ENCODE measurements around the gene DNAJC5G.

DNA sequence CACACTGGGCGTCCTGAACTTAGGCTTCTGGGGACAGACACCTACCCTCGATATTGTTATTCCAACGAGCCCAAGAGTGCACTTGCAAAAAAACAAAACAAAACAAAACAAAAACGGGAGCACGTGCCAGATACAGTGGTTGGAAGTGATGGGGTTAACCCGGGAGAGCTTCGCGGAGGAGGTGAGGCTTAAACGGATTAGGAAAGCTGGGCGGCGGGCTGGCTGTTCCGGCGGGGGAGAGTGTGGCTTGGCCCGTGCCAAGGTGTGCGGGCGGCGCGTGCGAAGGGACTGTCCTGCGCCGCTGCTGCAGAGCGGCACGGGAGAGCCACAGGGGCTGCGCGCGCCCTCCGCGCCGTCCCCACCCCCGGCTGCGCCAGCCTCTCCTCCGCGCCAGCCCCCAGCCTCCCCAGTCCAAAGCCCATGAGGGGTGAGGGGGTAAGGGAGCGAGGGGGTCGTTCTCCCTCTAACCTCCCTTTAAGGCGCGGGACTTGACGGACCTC is 10.9 kb upstream of the DNAJC5G start:
- TF ChIP-seq, protein P1, sequence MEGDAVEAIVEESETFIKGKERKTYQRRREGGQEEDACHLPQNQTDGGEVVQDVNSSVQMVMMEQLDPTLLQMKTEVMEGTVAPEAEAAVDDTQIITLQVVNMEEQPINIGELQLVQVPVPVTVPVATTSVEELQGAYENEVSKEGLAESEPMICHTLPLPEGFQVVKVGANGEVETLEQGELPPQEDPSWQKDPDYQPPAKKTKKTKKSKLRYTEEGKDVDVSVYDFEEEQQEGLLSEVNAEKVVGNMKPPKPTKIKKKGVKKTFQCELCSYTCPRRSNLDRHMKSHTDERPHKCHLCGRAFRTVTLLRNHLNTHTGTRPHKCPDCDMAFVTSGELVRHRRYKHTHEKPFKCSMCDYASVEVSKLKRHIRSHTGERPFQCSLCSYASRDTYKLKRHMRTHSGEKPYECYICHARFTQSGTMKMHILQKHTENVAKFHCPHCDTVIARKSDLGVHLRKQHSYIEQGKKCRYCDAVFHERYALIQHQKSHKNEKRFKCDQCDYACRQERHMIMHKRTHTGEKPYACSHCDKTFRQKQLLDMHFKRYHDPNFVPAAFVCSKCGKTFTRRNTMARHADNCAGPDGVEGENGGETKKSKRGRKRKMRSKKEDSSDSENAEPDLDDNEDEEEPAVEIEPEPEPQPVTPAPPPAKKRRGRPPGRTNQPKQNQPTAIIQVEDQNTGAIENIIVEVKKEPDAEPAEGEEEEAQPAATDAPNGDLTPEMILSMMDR (IDR thresholded peaks at IDR 0.05) = no peak
- TF ChIP-seq EP300 (IDR thresholded peaks at IDR 0.05; ENCODE audit: low read depth) (no peak), POLR2A (IDR thresholded peaks at IDR 0.05) (no peak), POLR2AphosphoS5 (IDR thresholded peaks at IDR 0.05) (no peak)
